ENCODE measurements around the gene CAMK2B. TPM values are rescaled to one million over a fixed set of nuclear protein-coding genes. Genes with fewer than 3 reads are reported as not detected.

The CAMK2B gene
- total RNA-seq, 1 donor, result not detected

- no peak overlapping the region for H3K4me3 ChIP-seq (ENCODE audit: low read depth, low read length)
- DNase-seq (ENCODE audit: low read depth), result no peak
- TF ChIP-seq CTCF (IDR thresholded peaks at IDR 0.05; ENCODE audit: insufficient read depth, low read depth, low read length), result no peak
Observed at GRCh38 chr7:44265728-44266127, 59.7 kb downstream of the CAMK2B start.

GRCh38 chr7:44264221-44264931 is 61.0 kb downstream of the CAMK2B start:
- no peak overlapping the region for H3K4me3 ChIP-seq (ENCODE audit: low read depth, low read length)
- no peak for TF ChIP-seq CTCF (IDR thresholded peaks at IDR 0.05; ENCODE audit: insufficient read depth, low read depth, low read length)
- DNase-seq (ENCODE audit: low read depth), result no peak

GRCh38 chr7:44263326-44264082 is 61.9 kb downstream of the CAMK2B start:
- TF ChIP-seq CTCF (IDR thresholded peaks at IDR 0.05; ENCODE audit: insufficient read depth, low read depth, low read length), result no peak
- DNase-seq (ENCODE audit: low read depth), result no peak
- H3K4me3 ChIP-seq (ENCODE audit: low read depth, low read length), result no peak overlapping the region

GRCh38 chr7:44262031-44262430 is 63.4 kb downstream of the CAMK2B start:
- no peak for DNase-seq (ENCODE audit: low read depth)
- no peak overlapping the region for H3K4me3 ChIP-seq (ENCODE audit: low read depth, low read length)
- TF ChIP-seq CTCF (IDR thresholded peaks at IDR 0.05; ENCODE audit: insufficient read depth, low read depth, low read length), result no peak

GRCh38 chr7:44261240-44261639 is 64.2 kb downstream of the CAMK2B start:
- no peak for DNase-seq (ENCODE audit: low read depth)
- TF ChIP-seq CTCF (IDR thresholded peaks at IDR 0.05; ENCODE audit: insufficient read depth, low read depth, low read length), result no peak
- H3K4me3 ChIP-seq (ENCODE audit: low read depth, low read length), result no peak overlapping the region

GRCh38 chr7:44259547-44260457 is 65.6 kb downstream of the CAMK2B start:
- TF ChIP-seq CTCF (IDR thresholded peaks at IDR 0.05; ENCODE audit: insufficient read depth, low read depth, low read length), result no peak
- H3K4me3 ChIP-seq (ENCODE audit: low read depth, low read length), result no peak overlapping the region
- peak; percentile 76 for DNase-seq (ENCODE audit: low read depth)

Measured in fibroblast of villous mesenchyme (primary cell).